Measurements from ENCODE around the gene ROBO2. TPM values are rescaled to one million over a fixed set of nuclear protein-coding genes. Genes with fewer than 3 reads are reported as not detected.

The ROBO2 gene
- total RNA-seq, 2 donors from 2014 or later: 9.8 to 9.9 TPM

GRCh38 chr3:77475507-77475906 is 435.6 kb downstream of the ROBO2 start:
- TF ChIP-seq CTCF (IDR thresholded peaks at IDR 0.05): no peak
- H3K27ac ChIP-seq: no peak overlapping the region
- no peak for ATAC-seq (ENCODE audit: insufficient number of reproducible peaks, low FRiP score, low read depth)

GRCh38 chr3:77479021-77479420 is 439.1 kb downstream of the ROBO2 start:
- Histone ChIP-seq H3K4me1 (ENCODE audit: control insufficient read depth in 1 of 2, low read depth in 2 of 2) (no peaks in the 10 kb centered on the region), H3K9me3 (no peaks in the 10 kb centered on the region), H3K4me3 (no peak overlapping the region), H3K27me3 (replicated peaks; ENCODE audit: insufficient read depth) (no peaks in the 10 kb centered on the region), H3K27ac (no peak overlapping the region), H3K36me3 (no peaks in the 10 kb centered on the region)
- no peak for TF ChIP-seq CTCF (IDR thresholded peaks at IDR 0.05)
- no peak for ATAC-seq (ENCODE audit: insufficient number of reproducible peaks, low FRiP score, low read depth)
- DNase-seq (ENCODE audit: low spot score): no peak

More at GRCh38 chr3:77475507-77475906, 435.6 kb downstream of the ROBO2 start:
- no peak for DNase-seq (ENCODE audit: low spot score)
- no peaks in the 10 kb centered on the region for H3K27me3 ChIP-seq (replicated peaks; ENCODE audit: insufficient read depth)
- H3K4me1 ChIP-seq (ENCODE audit: control insufficient read depth in 1 of 2, low read depth in 2 of 2): no peaks in the 10 kb centered on the region
- H3K36me3 ChIP-seq: no peaks in the 10 kb centered on the region
- no peak overlapping the region for H3K4me3 ChIP-seq
- no peaks in the 10 kb centered on the region for H3K9me3 ChIP-seq

- H3K9me3 ChIP-seq: no peaks in the 10 kb centered on the region
- DNase-seq (ENCODE audit: low spot score) (no peak), ATAC-seq (ENCODE audit: insufficient number of reproducible peaks, low FRiP score, low read depth) (no peak)
- no peak for TF ChIP-seq CTCF (IDR thresholded peaks at IDR 0.05)
- no peaks in the 10 kb centered on the region for H3K4me1 ChIP-seq (ENCODE audit: control insufficient read depth in 1 of 2, low read depth in 2 of 2)
- no peaks in the 10 kb centered on the region for H3K36me3 ChIP-seq
- no peaks in the 10 kb centered on the region for H3K27me3 ChIP-seq (replicated peaks; ENCODE audit: insufficient read depth)
- H3K4me3 ChIP-seq: no peak overlapping the region
- no peak overlapping the region for H3K27ac ChIP-seq
Measured at GRCh38 chr3:77489216-77489615, 449.3 kb downstream of the ROBO2 start.

GRCh38 chr3:77491961-77492360 is 452.1 kb downstream of the ROBO2 start:
- no peaks in the 10 kb centered on the region for H3K27me3 ChIP-seq (replicated peaks; ENCODE audit: insufficient read depth)
- H3K9me3 ChIP-seq: no peaks in the 10 kb centered on the region
- ATAC-seq (ENCODE audit: insufficient number of reproducible peaks, low FRiP score, low read depth) (no peak), DNase-seq (ENCODE audit: low spot score) (no peak)
- H3K4me3 ChIP-seq: no peak overlapping the region
- no peak for TF ChIP-seq CTCF (IDR thresholded peaks at IDR 0.05)
- H3K4me1 ChIP-seq (ENCODE audit: control insufficient read depth in 1 of 2, low read depth in 2 of 2): no peaks in the 10 kb centered on the region
- H3K36me3 ChIP-seq: no peaks in the 10 kb centered on the region
- no peak overlapping the region for H3K27ac ChIP-seq

GRCh38 chr3:77500721-77501120 is 460.8 kb downstream of the ROBO2 start:
- H3K9me3 ChIP-seq: no peaks in the 10 kb centered on the region
- H3K4me1 ChIP-seq (ENCODE audit: control insufficient read depth in 1 of 2, low read depth in 2 of 2): no peaks in the 10 kb centered on the region
- H3K27ac ChIP-seq: no peak overlapping the region
- DNase-seq (ENCODE audit: low spot score) (no peak), ATAC-seq (ENCODE audit: insufficient number of reproducible peaks, low FRiP score, low read depth) (no peak)
- H3K36me3 ChIP-seq: no peaks in the 10 kb centered on the region
- no peak overlapping the region for H3K4me3 ChIP-seq
- H3K27me3 ChIP-seq (replicated peaks; ENCODE audit: insufficient read depth): no peaks in the 10 kb centered on the region
- no peak for TF ChIP-seq CTCF (IDR thresholded peaks at IDR 0.05)
